Measurements from ENCODE around the gene UAP1L1.
A peak's percentile ranks its signal among the peaks of the same experiment; 100 is the strongest.
"Not testable (repeated sequence)": the region's sequence is repeated elsewhere in the genome, so short reads cannot be mapped to it uniquely, and the experiment has no call there.

The UAP1L1 gene

GRCh38 chr9:137116728-137117127 is 39.4 kb downstream of the UAP1L1 start:
- DNase-seq = no peak

GRCh38 chr9:137117269-137117731 is 40.0 kb downstream of the UAP1L1 start:
- DNase-seq = no peak

- not testable (repeated sequence) for DNase-seq
Measured at GRCh38 chr9:137118092-137118603, 40.8 kb downstream of the UAP1L1 start.

- not testable (repeated sequence) for DNase-seq
Measured at GRCh38 chr9:137121927-137122795, 44.8 kb downstream of the UAP1L1 start.

- not testable (repeated sequence) for DNase-seq
Measured at GRCh38 chr9:137122796-137123467, 45.6 kb downstream of the UAP1L1 start.

GRCh38 chr9:137123468-137123837 is 46.1 kb downstream of the UAP1L1 start:
- no peak for DNase-seq

GRCh38 chr9:137123952-137124462 is 46.7 kb downstream of the UAP1L1 start:
- DNase-seq = not testable (repeated sequence)

GRCh38 chr9:137126786-137127185 is 49.5 kb downstream of the UAP1L1 start:
- DNase-seq = no peak

GRCh38 chr9:137127301-137128157 is 50.2 kb downstream of the UAP1L1 start:
- peak; percentile 34 for DNase-seq

GRCh38 chr9:137128158-137128861 is 51.0 kb downstream of the UAP1L1 start:
- DNase-seq = no peak

- no peak for DNase-seq
Measured at GRCh38 chr9:137128862-137129455, 51.6 kb downstream of the UAP1L1 start.

GRCh38 chr9:137129456-137130175 is 52.3 kb downstream of the UAP1L1 start:
- DNase-seq = peak; percentile 90

- DNase-seq = no peak
Measured at GRCh38 chr9:137130176-137130755, 52.9 kb downstream of the UAP1L1 start.

All from CD4-positive, alpha-beta T cell treated with Interleukin-4 for 4 hours (primary cell).